Measurements from ENCODE around the gene SMARCE1. TPM values are rescaled to one million over a fixed set of nuclear protein-coding genes. Genes with fewer than 3 reads are reported as not detected.

SMARCE1 gene
- total RNA-seq, 1 donor from 2014 or later: 89.5 TPM

- Histone ChIP-seq H3K4me3 (ENCODE audit: insufficient read depth, low read depth, low read length) (peak overlapping the region; percentile 96), H2AFZ (ENCODE audit: low read depth, low read length) (peak overlapping the region; percentile 92), H3K27ac (ENCODE audit: low read depth, low read length) (peak overlapping the region; percentile 98), H3K9ac (ENCODE audit: low read length) (peak overlapping the region; percentile 99), H3K27me3 (ENCODE audit: insufficient read depth, low read length) (no peaks in the 10 kb centered on the region), H3K4me2 (ENCODE audit: low read length) (peak overlapping the region; percentile 85), H4K20me1 (ENCODE audit: insufficient read depth, low read length) (peaks cover 4% of the 10 kb centered on the region), H3K4me1 (ENCODE audit: insufficient read depth, low read length) (peaks cover 19% of the 10 kb centered on the region), H3K79me2 (ENCODE audit: insufficient read depth, low read length) (peaks cover 65% of the 10 kb centered on the region), H3K36me3 (ENCODE audit: insufficient read depth, low read length) (peaks cover 21% of the 10 kb centered on the region), H3K9me3 (ENCODE audit: insufficient read depth, low read depth, low read length) (no peaks in the 10 kb centered on the region)
- DNase-seq (ENCODE audit: low read depth): peak; percentile 56
- FAIRE-seq: no peak
- no peaks in the 10 kb centered on the region for H3K9me3 Mint-ChIP-seq (ENCODE audit: unreplicated experiment)
- H3K27me3 Mint-ChIP-seq (ENCODE audit: low read depth, unreplicated experiment): no peaks in the 10 kb centered on the region
- peaks cover 6% of the 10 kb centered on the region for H3K36me3 Mint-ChIP-seq (ENCODE audit: low read depth, unreplicated experiment)
- TF ChIP-seq, protein P1, sequence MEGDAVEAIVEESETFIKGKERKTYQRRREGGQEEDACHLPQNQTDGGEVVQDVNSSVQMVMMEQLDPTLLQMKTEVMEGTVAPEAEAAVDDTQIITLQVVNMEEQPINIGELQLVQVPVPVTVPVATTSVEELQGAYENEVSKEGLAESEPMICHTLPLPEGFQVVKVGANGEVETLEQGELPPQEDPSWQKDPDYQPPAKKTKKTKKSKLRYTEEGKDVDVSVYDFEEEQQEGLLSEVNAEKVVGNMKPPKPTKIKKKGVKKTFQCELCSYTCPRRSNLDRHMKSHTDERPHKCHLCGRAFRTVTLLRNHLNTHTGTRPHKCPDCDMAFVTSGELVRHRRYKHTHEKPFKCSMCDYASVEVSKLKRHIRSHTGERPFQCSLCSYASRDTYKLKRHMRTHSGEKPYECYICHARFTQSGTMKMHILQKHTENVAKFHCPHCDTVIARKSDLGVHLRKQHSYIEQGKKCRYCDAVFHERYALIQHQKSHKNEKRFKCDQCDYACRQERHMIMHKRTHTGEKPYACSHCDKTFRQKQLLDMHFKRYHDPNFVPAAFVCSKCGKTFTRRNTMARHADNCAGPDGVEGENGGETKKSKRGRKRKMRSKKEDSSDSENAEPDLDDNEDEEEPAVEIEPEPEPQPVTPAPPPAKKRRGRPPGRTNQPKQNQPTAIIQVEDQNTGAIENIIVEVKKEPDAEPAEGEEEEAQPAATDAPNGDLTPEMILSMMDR (IDR thresholded peaks at IDR 0.05; ENCODE audit: insufficient read depth, low read depth, low read length): no peak
- TF ChIP-seq EZH2 (IDR thresholded peaks at IDR 0.05; ENCODE audit: insufficient read depth, low read length): no peak
- peaks cover 12% of the 10 kb centered on the region for H3K4me1 Mint-ChIP-seq (ENCODE audit: low read depth, unreplicated experiment)
- H3K4me3 Mint-ChIP-seq (ENCODE audit: unreplicated experiment): peak overlapping the region; percentile 85
- peak overlapping the region; percentile 99 for H3K27ac Mint-ChIP-seq (ENCODE audit: unreplicated experiment)
Measured at GRCh38 chr17:40646791-40647623, 611 bp downstream of the SMARCE1 start.

GRCh38 chr17:40645943-40646342, 1.7 kb downstream of the SMARCE1 start:
- Histone ChIP-seq H3K9me3 (ENCODE audit: insufficient read depth, low read depth, low read length) (no peaks in the 10 kb centered on the region), H3K27me3 (ENCODE audit: insufficient read depth, low read length) (no peaks in the 10 kb centered on the region), H3K4me1 (ENCODE audit: insufficient read depth, low read length) (peaks cover 19% of the 10 kb centered on the region), H2AFZ (ENCODE audit: low read depth, low read length) (no peak overlapping the region), H3K27ac (ENCODE audit: low read depth, low read length) (no peak overlapping the region), H3K4me2 (ENCODE audit: low read length) (peak overlapping the region; percentile 85), H3K4me3 (ENCODE audit: insufficient read depth, low read depth, low read length) (no peak overlapping the region), H3K9ac (ENCODE audit: low read length) (peak overlapping the region; percentile 99), H3K36me3 (ENCODE audit: insufficient read depth, low read length) (peaks cover 31% of the 10 kb centered on the region), H4K20me1 (ENCODE audit: insufficient read depth, low read length) (peaks cover 9% of the 10 kb centered on the region), H3K79me2 (ENCODE audit: insufficient read depth, low read length) (peaks cover 75% of the 10 kb centered on the region)
- peak overlapping the region; percentile 85 for H3K4me3 Mint-ChIP-seq (ENCODE audit: unreplicated experiment)
- H3K9me3 Mint-ChIP-seq (ENCODE audit: unreplicated experiment): no peaks in the 10 kb centered on the region
- no peaks in the 10 kb centered on the region for H3K27me3 Mint-ChIP-seq (ENCODE audit: low read depth, unreplicated experiment)
- H3K27ac Mint-ChIP-seq (ENCODE audit: unreplicated experiment): no peak overlapping the region
- peaks cover 12% of the 10 kb centered on the region for H3K4me1 Mint-ChIP-seq (ENCODE audit: low read depth, unreplicated experiment)
- DNase-seq (ENCODE audit: low read depth) (no peak), FAIRE-seq (no peak)
- TF ChIP-seq, protein P1 (IDR thresholded peaks at IDR 0.05; ENCODE audit: insufficient read depth, low read depth, low read length): no peak
- no peak for TF ChIP-seq EZH2 (IDR thresholded peaks at IDR 0.05; ENCODE audit: insufficient read depth, low read length)
- H3K36me3 Mint-ChIP-seq (ENCODE audit: low read depth, unreplicated experiment): peaks cover 6% of the 10 kb centered on the region

DNA sequence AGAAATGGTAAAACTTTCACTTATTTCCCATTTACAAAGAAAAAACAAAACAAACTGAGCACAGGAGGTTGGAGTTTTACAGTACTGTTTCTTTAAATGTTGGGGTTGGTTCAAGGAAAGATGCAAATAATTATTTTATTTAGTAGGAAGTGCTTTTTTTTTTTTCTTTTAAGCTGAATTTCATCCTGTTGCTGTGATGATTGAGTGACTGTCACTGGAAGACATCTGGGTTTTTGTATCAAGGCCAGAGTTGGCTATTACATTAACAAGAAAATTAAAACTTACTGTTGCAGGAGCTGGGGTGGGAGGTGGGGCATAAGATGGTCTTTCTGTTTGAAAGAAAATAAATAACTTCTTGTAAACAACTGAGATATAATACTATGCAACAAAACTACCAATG, 2.3 kb downstream of the SMARCE1 start:
- DNase-seq (ENCODE audit: low read depth) (no peak), FAIRE-seq (no peak)
- Histone ChIP-seq H3K79me2 (ENCODE audit: insufficient read depth, low read length) (peaks cover 81% of the 10 kb centered on the region), H3K9me3 (ENCODE audit: insufficient read depth, low read depth, low read length) (no peaks in the 10 kb centered on the region), H3K4me2 (ENCODE audit: low read length) (peak overlapping the region; percentile 85), H3K27ac (ENCODE audit: low read depth, low read length) (no peak overlapping the region), H3K36me3 (ENCODE audit: insufficient read depth, low read length) (peaks cover 35% of the 10 kb centered on the region), H4K20me1 (ENCODE audit: insufficient read depth, low read length) (peaks cover 14% of the 10 kb centered on the region), H3K9ac (ENCODE audit: low read length) (no peak overlapping the region), H2AFZ (ENCODE audit: low read depth, low read length) (no peak overlapping the region), H3K4me3 (ENCODE audit: insufficient read depth, low read depth, low read length) (no peak overlapping the region), H3K27me3 (ENCODE audit: insufficient read depth, low read length) (no peaks in the 10 kb centered on the region), H3K4me1 (ENCODE audit: insufficient read depth, low read length) (peaks cover 19% of the 10 kb centered on the region)
- Mint-ChIP-seq H3K4me1 (ENCODE audit: low read depth, unreplicated experiment) (peaks cover 13% of the 10 kb centered on the region), H3K9me3 (ENCODE audit: unreplicated experiment) (no peaks in the 10 kb centered on the region), H3K27me3 (ENCODE audit: low read depth, unreplicated experiment) (no peaks in the 10 kb centered on the region), H3K36me3 (ENCODE audit: low read depth, unreplicated experiment) (peaks cover 6% of the 10 kb centered on the region), H3K4me3 (ENCODE audit: unreplicated experiment) (peak overlapping the region; percentile 70), H3K27ac (ENCODE audit: unreplicated experiment) (no peak overlapping the region)
- TF ChIP-seq, protein P1 (IDR thresholded peaks at IDR 0.05; ENCODE audit: insufficient read depth, low read depth, low read length): no peak
- TF ChIP-seq EZH2 (IDR thresholded peaks at IDR 0.05; ENCODE audit: insufficient read depth, low read length): no peak
